ENCODE data around the gene CHST12. TPM values are rescaled to one million over a fixed set of nuclear protein-coding genes. Genes with fewer than 3 reads are reported as not detected.
"Not testable (repeated sequence)": the region's sequence is repeated elsewhere in the genome, so short reads cannot be mapped to it uniquely, and the experiment has no call there.

The CHST12 gene
- total RNA-seq, 1 donor from 2014 or later, result 6.8 TPM

DNA sequence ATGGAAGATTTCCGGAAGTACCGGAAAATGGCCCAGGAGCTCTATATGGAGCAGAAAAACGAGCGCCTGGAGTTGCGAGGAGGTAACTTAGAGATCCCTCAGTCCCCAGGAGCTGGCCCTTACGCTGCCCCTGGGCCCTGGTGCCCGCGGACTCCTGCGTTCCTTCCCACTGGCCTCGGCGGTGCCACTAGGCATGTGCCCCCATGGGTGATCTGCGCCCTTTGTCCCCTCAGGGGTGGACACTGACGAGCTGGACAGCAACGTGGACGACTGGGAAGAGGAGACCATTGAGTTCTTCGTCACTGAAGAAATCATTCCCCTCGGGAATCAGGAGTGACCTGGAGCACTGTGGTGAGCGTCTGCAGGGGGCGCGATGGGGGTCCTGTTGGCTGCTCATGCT lies 24.2 kb upstream of the CHST12 start:
- DNase-seq, result no peak

DNA sequence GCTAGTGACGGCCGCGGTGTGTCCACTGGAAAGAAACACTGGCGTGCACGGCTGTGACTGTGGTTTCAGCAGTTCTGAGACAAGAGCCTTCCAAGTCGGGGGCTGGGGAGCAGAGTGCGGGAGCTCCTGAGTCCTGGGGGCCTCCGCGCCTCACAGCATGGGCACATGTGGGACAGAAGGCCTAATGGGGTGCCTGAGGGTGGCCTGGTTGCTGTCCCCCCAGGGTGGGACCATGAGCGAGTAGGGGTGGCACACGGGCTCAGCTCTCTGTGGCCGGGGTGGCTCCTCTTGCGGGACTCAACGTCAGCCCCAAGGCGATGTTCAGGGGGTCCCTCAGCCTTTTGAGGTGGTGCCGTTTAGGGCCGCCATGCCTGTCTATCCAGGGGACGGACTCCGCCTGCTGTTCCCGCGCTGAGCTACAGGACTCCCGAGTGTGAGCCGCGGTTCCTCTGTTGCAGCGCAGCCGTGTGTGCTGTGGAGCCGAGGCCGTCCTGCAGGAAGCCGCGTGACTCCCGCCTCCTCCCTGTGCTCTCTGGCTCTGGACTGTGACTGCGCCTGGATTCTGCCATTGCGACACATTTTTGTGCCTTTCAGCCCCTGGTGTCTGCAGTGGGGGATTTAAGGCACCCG lies 23.5 kb upstream of the CHST12 start:
- no peak for DNase-seq

GRCh38 chr7:2380461-2380860 lies 22.9 kb upstream of the CHST12 start:
- DNase-seq, result no peak

- DNase-seq, result no peak
Measured at GRCh38 chr7:2381227-2381626, 22.2 kb upstream of the CHST12 start.

DNA sequence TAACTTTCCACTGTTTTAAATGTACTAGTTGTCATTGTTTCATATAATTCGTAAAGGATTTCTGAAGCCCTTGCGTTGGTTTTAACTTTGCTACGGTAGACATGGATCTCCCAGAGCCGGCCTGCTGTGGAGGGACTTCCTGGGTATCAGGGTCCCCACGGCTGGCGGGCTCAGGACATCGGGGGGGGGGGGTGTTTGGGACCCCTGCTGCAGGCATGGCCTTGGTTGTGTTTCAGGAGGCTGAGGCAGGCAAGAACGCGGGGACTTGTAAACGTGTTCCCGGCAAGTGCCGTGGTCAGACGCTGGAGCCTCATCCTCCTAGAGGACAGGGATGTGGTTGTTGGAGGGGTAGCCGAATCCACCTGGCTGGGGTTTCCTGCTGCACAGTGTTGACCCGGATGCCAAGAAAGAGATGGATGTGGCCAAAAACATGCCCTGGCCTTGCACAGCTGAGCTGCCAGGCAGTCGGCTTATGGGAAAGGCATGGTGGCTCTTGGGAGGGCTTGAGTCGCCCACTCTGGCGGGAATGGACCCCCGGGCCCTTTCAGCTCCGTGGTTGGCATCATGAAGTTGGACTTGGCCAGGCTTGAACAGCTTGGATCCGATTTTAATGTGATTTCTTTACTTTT lies 21.4 kb upstream of the CHST12 start:
- no peak for DNase-seq

DNA sequence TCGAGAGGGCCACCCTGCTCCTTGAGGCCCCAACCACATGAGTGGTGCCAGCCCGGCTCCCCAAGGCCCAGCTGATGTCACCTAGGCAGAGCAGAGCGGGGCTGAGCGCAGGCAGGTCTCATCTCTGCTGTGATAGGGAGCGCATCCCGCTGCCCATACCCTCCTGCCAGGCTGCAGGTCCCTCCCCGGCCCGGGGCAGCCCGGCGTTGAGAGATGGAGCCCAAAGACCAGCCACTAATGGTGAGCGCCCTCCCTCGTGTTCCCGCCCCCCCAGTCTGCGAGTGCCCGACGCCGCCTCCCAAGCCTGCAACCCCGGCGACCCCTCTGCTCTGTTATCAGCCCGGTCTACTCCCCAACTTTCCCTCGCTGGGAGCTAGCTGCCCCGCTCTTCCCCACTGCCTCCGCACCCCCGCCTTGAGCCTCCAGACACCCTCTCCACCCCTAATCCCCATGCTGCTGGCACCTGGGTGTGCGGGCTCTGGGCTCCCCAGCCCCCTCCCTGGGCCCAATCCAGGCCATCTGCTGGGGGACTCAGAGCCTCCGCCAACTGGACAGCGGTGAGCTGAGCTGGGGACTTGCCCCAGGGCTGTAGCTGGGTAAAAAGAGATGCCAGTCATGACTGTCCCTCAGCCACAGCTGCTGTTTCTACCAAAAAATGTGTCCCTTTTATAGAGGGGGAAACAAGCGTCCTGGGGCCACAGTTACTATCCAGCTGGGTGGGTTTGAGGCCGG lies 19.7 kb upstream of the CHST12 start:
- no peak for DNase-seq

DNA sequence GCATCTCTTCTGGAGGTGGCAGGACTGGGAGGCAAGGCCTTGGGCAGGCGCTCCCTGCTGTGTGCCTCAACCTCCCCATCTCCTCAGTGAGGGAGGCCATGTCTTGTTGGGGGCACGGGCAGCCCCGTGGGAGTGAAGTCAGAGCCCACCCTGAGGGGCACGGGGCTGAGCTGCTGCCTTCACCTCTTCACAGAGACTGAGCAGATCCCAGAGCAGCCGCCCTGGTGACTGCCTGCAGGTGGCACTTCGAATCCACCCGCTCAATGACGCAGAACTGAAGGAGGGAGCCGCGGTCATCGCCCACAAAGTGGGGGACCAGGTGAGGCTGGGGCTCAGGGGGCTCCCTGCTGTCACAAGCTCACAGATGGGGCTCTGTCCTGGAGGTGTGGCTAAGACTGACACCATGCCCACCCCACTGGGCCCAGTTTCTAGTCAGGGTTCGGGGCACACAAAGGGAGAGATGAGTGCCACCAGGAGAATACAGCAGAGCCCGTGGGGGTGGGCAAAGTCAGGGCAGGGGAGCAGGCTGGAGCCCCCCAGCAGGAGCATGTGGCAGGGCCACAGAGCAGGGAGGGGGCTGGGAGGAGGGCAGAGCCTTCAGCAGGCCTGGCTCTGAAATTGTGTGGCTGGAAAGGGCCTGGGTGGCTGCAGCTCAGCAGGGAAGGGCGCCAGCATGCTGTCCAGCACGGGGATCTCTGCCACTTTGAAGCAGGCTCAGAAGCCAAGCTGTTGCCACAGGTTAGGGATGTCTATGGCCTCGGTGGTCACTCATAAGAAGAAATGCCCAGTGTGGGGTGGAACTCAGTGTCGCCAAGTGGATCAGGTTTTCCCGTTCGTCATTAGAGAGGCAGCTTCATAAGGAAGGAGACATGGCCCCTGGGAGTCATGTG lies 18.8 kb upstream of the CHST12 start:
- no peak for DNase-seq

DNA sequence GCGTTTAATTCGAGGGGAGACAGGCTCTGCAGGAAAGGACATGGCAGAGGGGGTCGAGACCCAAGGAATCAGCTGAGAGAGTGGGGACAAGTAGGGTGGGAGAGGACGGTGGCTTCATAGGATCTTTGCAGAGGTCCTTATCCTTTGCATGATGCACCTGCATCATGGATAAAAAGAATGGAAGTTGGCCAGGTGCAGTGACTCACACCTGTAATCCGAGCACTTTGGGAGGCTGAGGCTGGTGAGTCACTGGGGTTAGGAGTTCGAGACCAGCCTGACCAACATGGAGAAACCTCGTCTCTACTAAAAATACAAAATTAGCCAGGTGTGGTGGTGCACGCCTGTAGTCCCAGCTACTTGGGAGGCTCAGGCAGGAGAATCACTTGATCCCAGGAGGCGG lies 17.3 kb upstream of the CHST12 start:
- not testable (repeated sequence) for DNase-seq

DNA sequence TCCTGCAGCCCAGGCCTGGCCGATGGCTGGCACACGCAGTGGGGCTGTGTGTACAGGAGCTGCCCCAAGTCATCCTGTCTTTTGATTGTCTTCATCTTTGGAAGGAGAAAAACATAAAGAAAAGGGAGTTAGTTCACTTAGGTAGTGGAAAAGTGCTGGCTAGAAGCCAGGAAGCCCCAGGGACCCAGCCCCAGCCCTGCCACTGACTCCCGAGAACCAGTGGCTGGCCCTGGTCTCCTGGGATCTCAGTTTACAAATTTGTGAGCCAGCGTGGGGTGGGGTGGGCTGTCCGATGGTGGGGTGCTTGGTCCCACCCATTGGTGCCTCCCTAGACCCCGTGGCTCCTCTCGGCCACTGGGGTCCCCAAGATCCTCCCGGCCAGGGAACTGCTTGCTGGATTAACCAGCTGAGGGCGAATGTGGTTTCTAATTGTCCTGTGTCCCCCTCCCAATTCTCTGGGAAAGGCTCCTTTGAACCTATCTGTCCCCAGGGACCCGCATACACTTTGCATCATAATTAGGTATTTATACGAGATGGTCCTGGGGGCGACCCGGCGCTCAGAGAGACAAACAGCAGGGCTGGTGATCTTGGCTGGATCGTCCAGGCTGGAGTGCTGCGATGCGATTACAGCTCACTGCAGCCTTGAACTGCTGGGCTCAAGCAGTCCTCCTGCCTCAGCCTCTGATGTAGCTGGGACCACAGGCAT lies 16.3 kb upstream of the CHST12 start:
- peak; percentile 36 for DNase-seq

GRCh38 chr7:2387897-2388636 lies 15.3 kb upstream of the CHST12 start:
- DNase-seq, result peak; percentile 95

- no peak for DNase-seq
Measured at GRCh38 chr7:2388637-2388954, 14.8 kb upstream of the CHST12 start.

- DNase-seq, result not testable (repeated sequence)
Measured at GRCh38 chr7:2390020-2390816, 13.2 kb upstream of the CHST12 start.

GRCh38 chr7:2393706-2394105 lies 9.7 kb upstream of the CHST12 start:
- no peak for DNase-seq

DNA sequence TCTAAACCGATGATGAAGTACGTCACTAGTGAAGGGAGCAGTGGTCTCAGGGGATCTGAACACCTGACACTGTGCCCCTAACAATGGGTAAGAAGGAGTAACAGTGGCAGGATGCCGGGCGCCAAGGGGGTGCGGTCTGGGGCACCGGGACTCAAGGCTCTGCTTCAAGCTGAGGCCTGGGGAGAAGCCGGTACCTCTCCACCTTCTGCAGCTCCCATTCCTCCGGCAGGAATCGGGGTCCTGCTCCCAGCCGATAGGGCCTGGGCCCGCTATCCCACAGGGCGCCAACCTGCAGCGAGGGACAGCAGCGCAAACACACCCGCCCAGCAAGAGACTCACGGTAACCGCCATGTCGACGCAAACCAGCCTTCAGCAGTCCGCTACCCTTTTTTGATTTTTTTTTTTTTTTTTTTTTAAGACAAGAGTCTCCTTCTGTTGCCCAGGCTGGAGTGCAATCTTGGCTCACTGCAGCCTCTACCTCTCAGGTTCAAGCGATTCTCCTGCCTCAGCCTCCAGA lies 8.8 kb upstream of the CHST12 start:
- no peak for DNase-seq

DNA sequence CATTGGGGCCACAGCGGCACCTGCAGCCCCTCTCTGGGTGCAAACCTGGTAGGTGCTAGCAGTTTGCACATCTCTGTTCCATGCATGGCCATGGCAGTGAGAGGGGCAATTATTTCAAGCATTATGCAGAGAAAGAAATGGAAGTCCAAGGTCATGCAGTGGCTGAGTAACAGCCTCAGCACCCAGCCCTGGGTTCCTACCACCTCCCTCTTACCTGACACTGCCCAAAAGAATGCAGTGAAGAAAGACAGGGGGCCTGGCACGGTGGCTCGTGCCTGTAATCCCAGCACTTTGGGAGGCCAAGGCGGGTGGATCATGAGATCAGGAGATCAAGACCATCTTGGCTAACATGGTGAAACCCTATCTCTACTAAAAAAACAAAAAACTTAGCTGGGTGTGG lies 4.9 kb upstream of the CHST12 start:
- DNase-seq, result no peak

GRCh38 chr7:2399848-2400587 lies 3.4 kb upstream of the CHST12 start:
- peak; percentile 94 for DNase-seq

- DNase-seq, result no peak
Measured at GRCh38 chr7:2402687-2403013, 761 bp upstream of the CHST12 start.

DNA sequence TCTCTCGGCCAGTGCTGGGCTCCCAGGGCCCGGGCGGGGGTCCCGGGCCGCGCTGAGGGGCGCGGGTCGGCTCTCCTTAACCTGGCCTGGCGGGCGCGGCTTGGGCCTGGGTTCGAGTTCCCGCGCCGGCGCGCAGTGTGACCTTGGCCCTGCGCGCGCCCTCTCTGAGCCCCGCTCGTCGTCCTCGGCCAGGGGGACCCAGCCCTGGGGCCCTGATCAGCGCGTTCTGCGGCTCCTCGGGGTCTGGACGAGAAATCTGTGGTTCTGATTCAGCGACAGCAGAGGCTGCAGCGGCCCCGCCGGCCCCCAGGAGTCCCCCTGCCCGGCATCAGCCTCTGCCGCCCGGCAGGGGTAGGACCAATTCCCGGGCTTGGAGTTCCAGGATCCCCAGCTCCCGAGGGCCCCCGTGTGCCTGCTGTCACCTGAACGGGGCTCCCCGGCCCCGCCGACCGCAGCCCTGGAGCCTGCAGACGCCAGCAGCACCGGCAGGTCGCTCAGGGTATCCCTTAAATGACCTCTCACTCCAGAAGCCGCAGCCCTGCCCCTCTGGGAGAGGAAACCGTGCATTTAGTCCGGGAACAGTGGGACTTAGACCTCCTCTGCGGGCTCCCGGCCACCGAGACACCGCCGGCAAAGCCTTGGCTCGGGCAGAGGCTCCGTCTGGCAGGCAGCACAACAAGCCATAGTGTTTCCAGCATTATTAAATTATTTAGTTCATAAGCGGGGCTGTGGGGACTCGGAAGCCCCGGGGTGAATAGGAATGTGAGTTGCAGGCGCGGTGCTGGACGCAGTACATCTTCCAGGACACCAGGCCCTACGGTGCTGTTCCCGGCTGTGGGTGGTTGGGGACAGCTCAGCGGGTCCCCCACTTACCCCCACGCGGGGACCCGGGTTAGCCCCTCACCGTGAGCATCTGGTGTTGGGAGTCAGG lies 572 bp downstream of the CHST12 start:
- peak; percentile 51 for DNase-seq

GRCh38 chr7:2404714-2405119 lies 1.3 kb downstream of the CHST12 start:
- no peak for DNase-seq

All from dermis blood vessel endothelial cell (primary cell).